HG03103 (cell line): Measurements from ENCODE around the gene MARCHF9.
A peak's percentile ranks its signal among the peaks of the same experiment; 100 is the strongest.

ENCODE experiments used
- ATAC-seq: cut with Tn5 transposase; IDR thresholded peaks from one replicate; pipeline ENCODE4 v1.9.1; 2021; ENCODE audit warnings: low read depth; ENCODE audit not compliant: unreplicated experiment

Gene MARCHF9

GRCh38 chr12:57751788-57752667 is 2.9 kb upstream of the MARCHF9 start, which contains the start of gene CDK4:
Gene CDK4, minus strand, starts transcription at chr12:57752310. Its CDS starts 593 bp downstream, at chr12:57751717.
- ATAC-seq: peak; percentile 53

- ATAC-seq: no peak
These were observed 2.3 kb upstream of the MARCHF9 start for GRCh38 chr12:57752668-57753000.

- no peak for ATAC-seq
These were observed 1.1 kb upstream of the MARCHF9 start for GRCh38 chr12:57753756-57754337.

GRCh38 chr12:57755194-57755453 is 221 bp downstream of the MARCHF9 start:
- ATAC-seq: no peak

- no peak for ATAC-seq
These were observed 810 bp downstream of the MARCHF9 start for GRCh38 chr12:57755454-57756372.

GRCh38 chr12:57756406-57757341 is 1.8 kb downstream of the MARCHF9 start:
- ATAC-seq: no peak

GRCh38 chr12:57757771-57758170 is 2.9 kb downstream of the MARCHF9 start:
- no peak for ATAC-seq

- no peak for ATAC-seq
These were observed 3.9 kb downstream of the MARCHF9 start for GRCh38 chr12:57758552-57759359.

GRCh38 chr12:57759360-57759980 is 4.6 kb downstream of the MARCHF9 start:
- no peak for ATAC-seq

GRCh38 chr12:57760347-57760982 is 5.6 kb downstream of the MARCHF9 start:
- ATAC-seq: no peak

GRCh38 chr12:57761391-57761998 is 6.6 kb downstream of the MARCHF9 start:
- ATAC-seq: no peak

GRCh38 chr12:57762463-57762862 is 7.6 kb downstream of the MARCHF9 start:
- ATAC-seq: no peak

GRCh38 chr12:57763881-57764661 is 9.2 kb downstream of the MARCHF9 start:
- ATAC-seq: no peak

GRCh38 chr12:57764662-57765002 is 9.7 kb downstream of the MARCHF9 start:
- no peak for ATAC-seq

- ATAC-seq: peak; percentile 60
These were observed 10.2 kb downstream of the MARCHF9 start for GRCh38 chr12:57765003-57765697.

GRCh38 chr12:57765698-57766463 is 11.0 kb downstream of the MARCHF9 start:
- no peak for ATAC-seq
